G401 (cell line): Measurements from ENCODE around the gene LCNL1. TPM values are rescaled to one million over a fixed set of nuclear protein-coding genes. Genes with fewer than 3 reads are reported as not detected.
"Not testable (repeated sequence)": the region's sequence is repeated elsewhere in the genome, so short reads cannot be mapped to it uniquely, and the experiment has no call there.

ENCODE experiments used
- DNase-seq: peaks from one replicate; pipeline ENCODE4 v3.0.0-alpha.2; 2015; ENCODE audit warnings: low spot score
- in situ Hi-C: cut with HindIII; loops from 2 replicates; pipeline ENCODE4 v1.10.0; 2016; ENCODE audit warnings: low sequenced_read_pairs, mixed read lengths
- total RNA-seq: library from RNA; depleted of rRNA; stranded (reverse); fragments of >200 nt; shearing (Covaris generic); gene quantifications from 2 replicates; pipeline ENCODE4 v1.2.3, GENCODE V29; 2014; rRNA removed

The LCNL1 gene
- total RNA-seq, 1 experiment from 2014 or later: not detected

GRCh38 chr9:137029058-137029936, 46.5 kb downstream of the LCNL1 start:
- DNase-seq: peak; percentile 85
- in situ Hi-C loops: loop anchor here (25.0 kb wide), 1 partner anchor 92 kb away; the partner anchor contains the start of genes C8G and FBXW5

GRCh38 chr9:137030006-137030405, 47.2 kb downstream of the LCNL1 start:
- in situ Hi-C loops: loop anchor here (25.0 kb wide), 1 partner anchor 93 kb away; the partner anchor contains the start of genes C8G and FBXW5
- no peak for DNase-seq

GRCh38 chr9:137030538-137031527, 48.0 kb downstream of the LCNL1 start:
- in situ Hi-C loops: loop anchor here (25.0 kb wide), 1 partner anchor 94 kb away; the partner anchor contains the start of genes C8G and FBXW5

GRCh38 chr9:137031904-137032640, 49.3 kb downstream of the LCNL1 start, which contains the start of gene FUT7:
FUT7 (minus strand) TSS chr9:137032088; CDS start chr9:137031991, 97 bp downstream.
- no peak for DNase-seq
- in situ Hi-C loops: loop anchor here (25.0 kb wide), 1 partner anchor 95 kb away; the partner anchor contains the start of genes C8G and FBXW5

More at GRCh38 chr9:137030538-137031527, 48.0 kb downstream of the LCNL1 start:
- peak; percentile 67 for DNase-seq

GRCh38 chr9:137032858-137033257, 50.1 kb downstream of the LCNL1 start:
- in situ Hi-C loops: loop anchor here (25.0 kb wide), 1 partner anchor 96 kb away; the partner anchor contains the start of genes C8G and FBXW5
- no peak for DNase-seq

- DNase-seq: not testable (repeated sequence)
- in situ Hi-C loops: loop anchor here (25.0 kb wide), 1 partner anchor 96 kb away; the partner anchor contains the start of genes C8G and FBXW5
Observed at GRCh38 chr9:137033481-137033880, 50.7 kb downstream of the LCNL1 start.

- in situ Hi-C loops: loop anchor here (25.0 kb wide), 1 partner anchor 97 kb away; the partner anchor contains the start of genes C8G and FBXW5
- DNase-seq: no peak
Observed at GRCh38 chr9:137034039-137034708, 51.4 kb downstream of the LCNL1 start.

- in situ Hi-C loops: loop anchor here (25.0 kb wide), 1 partner anchor 98 kb away; the partner anchor contains the start of genes C8G and FBXW5
Observed at GRCh38 chr9:137034709-137035506, 52.1 kb downstream of the LCNL1 start.

More at GRCh38 chr9:137034709-137035506, 52.1 kb downstream of the LCNL1 start:
- peak; percentile 94 for DNase-seq

Other genes starting within 250 kb of the LCNL1 start
- gene LCN10, start 240.1 kb upstream of the LCNL1 start, total RNA-seq: not detected in 2 replicates
- not detected in 2 replicates for gene LCN6, start 234.5 kb upstream of the LCNL1 start, total RNA-seq
- gene LCN8, start 224.8 kb upstream of the LCNL1 start, total RNA-seq: not detected in 2 replicates
- not detected in 2 replicates for gene LCN15, start 218.5 kb upstream of the LCNL1 start, total RNA-seq
- 60.8 and 107 TPM in 2 replicates for gene TMEM141, start 191.6 kb upstream of the LCNL1 start, total RNA-seq
- not detected in 2 replicates for gene CCDC183, start 186.7 kb upstream of the LCNL1 start, total RNA-seq
- gene RABL6, start 175.0 kb upstream of the LCNL1 start, total RNA-seq: 199 and 222 TPM in 2 replicates
- gene AJM1, start 140.5 kb upstream of the LCNL1 start, total RNA-seq: 0.49 and 1.1 TPM in 2 replicates
- 139 and 226 TPM in 2 replicates for gene PHPT1, start 133.6 kb upstream of the LCNL1 start, total RNA-seq
- 1.9 TPM in 2 replicates for gene MAMDC4, start 130.6 kb upstream of the LCNL1 start, total RNA-seq
- gene EDF1, start 116.7 kb upstream of the LCNL1 start, total RNA-seq: 308 and 348 TPM in 2 replicates
- gene TRAF2, start 96.5 kb upstream of the LCNL1 start, total RNA-seq: 22.6 and 36.3 TPM in 2 replicates
- 118 and 124 TPM in 2 replicates for gene FBXW5, start 38.3 kb upstream of the LCNL1 start, total RNA-seq
- 0.92 TPM in 1 of 2 replicates, not detected in the other for gene C8G, start 37.8 kb upstream of the LCNL1 start, total RNA-seq
- gene LCN12, start 30.7 kb upstream of the LCNL1 start, total RNA-seq: not detected in 2 replicates
- gene PTGDS, start 5.5 kb upstream of the LCNL1 start, total RNA-seq: 4.7 TPM in 1 of 2 replicates, not detected in the other
- 52.2 and 79.6 TPM in 2 replicates for gene PAXX, start 9.4 kb downstream of the LCNL1 start, total RNA-seq
- 2.1 and 6.2 TPM in 2 replicates for gene CLIC3, start 13.6 kb downstream of the LCNL1 start, total RNA-seq
- 8.5 and 12.3 TPM in 2 replicates for gene ABCA2, start 45.2 kb downstream of the LCNL1 start, total RNA-seq
- not detected in 2 replicates for gene FUT7, start 49.1 kb downstream of the LCNL1 start, total RNA-seq
- gene NPDC1, start 63.2 kb downstream of the LCNL1 start, total RNA-seq: 32.0 and 38.4 TPM in 2 replicates
- gene ENTPD2, start 71.1 kb downstream of the LCNL1 start, total RNA-seq: not detected in 2 replicates
- gene SAPCD2, start 87.6 kb downstream of the LCNL1 start, total RNA-seq: 62.9 and 63.5 TPM in 2 replicates
- 28.9 and 34.7 TPM in 2 replicates for gene UAP1L1, start 94.5 kb downstream of the LCNL1 start, total RNA-seq
- 67.0 and 73.9 TPM in 2 replicates for gene MAN1B1, start 104.0 kb downstream of the LCNL1 start, total RNA-seq
- gene DPP7, start 131.7 kb downstream of the LCNL1 start, total RNA-seq: 1.2 and 3.0 TPM in 2 replicates
- not detected in 2 replicates for gene GRIN1, start 156.2 kb downstream of the LCNL1 start, total RNA-seq
- 1.3 TPM in 1 of 2 replicates, not detected in the other for gene LRRC26, start 187.1 kb downstream of the LCNL1 start, total RNA-seq
- gene TMEM210, start 189.1 kb downstream of the LCNL1 start, total RNA-seq: not detected in 2 replicates
- 58.8 and 63.6 TPM in 2 replicates for gene ANAPC2, start 205.6 kb downstream of the LCNL1 start, total RNA-seq
- 95.8 and 122 TPM in 2 replicates for gene SSNA1, start 205.7 kb downstream of the LCNL1 start, total RNA-seq
- gene TPRN, start 217.7 kb downstream of the LCNL1 start, total RNA-seq: 17.6 and 25.7 TPM in 2 replicates
- gene TMEM203, start 222.7 kb downstream of the LCNL1 start, total RNA-seq: 45.7 and 57.4 TPM in 2 replicates
- gene NDOR1, start 222.7 kb downstream of the LCNL1 start, total RNA-seq: 3.9 and 6.4 TPM in 2 replicates
- not detected in 2 replicates for gene RNF208, start 239.2 kb downstream of the LCNL1 start, total RNA-seq
- 10.7 and 16.0 TPM in 2 replicates for gene CYSRT1, start 242.2 kb downstream of the LCNL1 start, total RNA-seq
- not detected in 2 replicates for gene RNF224, start 244.5 kb downstream of the LCNL1 start, total RNA-seq
- gene SLC34A3, start 247.9 kb downstream of the LCNL1 start, total RNA-seq: not detected in 2 replicates